ENCODE data around the gene TSTD1. TPM values are rescaled to one million over a fixed set of nuclear protein-coding genes. Genes with fewer than 3 reads are reported as not detected.

TSTD1 gene
- total RNA-seq, 1 donor from 2014 or later, result 70.2 TPM

DNA sequence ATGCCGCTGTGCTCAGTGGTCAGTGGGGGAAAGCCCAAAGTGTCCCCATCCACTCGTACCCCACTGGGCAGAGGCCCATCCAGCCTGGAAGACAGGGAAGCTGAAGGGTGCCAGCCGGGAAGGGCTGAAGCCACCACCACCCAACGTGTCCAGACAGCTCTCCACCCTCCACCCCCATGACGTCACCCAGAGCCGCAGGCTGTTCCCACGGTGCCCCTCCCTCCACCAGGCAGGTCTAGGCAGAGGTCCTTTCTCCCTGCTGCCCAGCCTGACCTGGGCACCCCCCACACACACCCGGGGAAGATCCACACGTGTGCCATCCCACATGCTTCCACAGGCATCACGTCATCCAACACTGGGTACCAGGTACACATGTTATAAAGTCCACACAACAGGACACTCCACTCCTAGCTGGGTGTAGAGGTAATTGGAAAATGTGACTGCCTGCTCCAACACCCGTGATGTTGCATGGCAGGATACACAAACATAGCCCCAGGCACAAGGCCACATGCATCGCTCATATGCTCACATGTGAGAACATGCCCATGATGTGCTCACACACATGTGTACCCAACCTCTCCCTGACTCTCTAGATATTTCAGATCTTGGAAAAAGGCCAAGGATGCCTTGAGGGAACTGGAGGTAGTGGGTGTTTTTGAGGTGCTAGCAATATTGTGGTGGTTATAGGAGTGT is 36.1 kb upstream of the TSTD1 start:
- Mint-ChIP-seq H3K27me3 (peaks cover 2% of the 10 kb centered on the region), H3K4me1 (peaks cover 17% of the 10 kb centered on the region), H3K9me3 (no peaks in the 10 kb centered on the region), H3K36me3 (ENCODE audit: low read depth) (peaks cover under 1% of the 10 kb centered on the region), H3K4me3 (no peak overlapping the region), H3K27ac (no peak overlapping the region)
- DNase-seq (no peak), ATAC-seq (ENCODE audit: low read depth) (no peak)
- ChIA-PET POLR2A (no interaction called here), CTCF (interaction anchor here (1.6 kb wide), 1 partner anchor 23 kb away, joined by 8 read pairs; no protein-coding TSS in a partner anchor)
- intact Hi-C loops (cut with micrococcal nuclease), result no loop called here
- TF ChIP-seq CTCF (IDR thresholded peaks at IDR 0.05), result no peak

GRCh38 chr1:161073474-161074121 is 34.8 kb upstream of the TSTD1 start:
- no peak for ATAC-seq (ENCODE audit: low read depth)
- POLR2A ChIA-PET, result interaction anchor here (9.8 kb wide), 1 partner anchor 28 kb away, joined by 285 read pairs; the partner anchor contains the start of gene USF1
- H3K4me3 Mint-ChIP-seq, result no peak overlapping the region
- no peak for DNase-seq
- H3K9me3 Mint-ChIP-seq, result no peaks in the 10 kb centered on the region
- TF ChIP-seq CTCF (IDR thresholded peaks at IDR 0.05), result no peak
- H3K27ac Mint-ChIP-seq, result no peak overlapping the region
- H3K4me1 Mint-ChIP-seq, result peaks cover 23% of the 10 kb centered on the region
- H3K36me3 Mint-ChIP-seq (ENCODE audit: low read depth), result peaks cover 11% of the 10 kb centered on the region
- no peaks in the 10 kb centered on the region for H3K27me3 Mint-ChIP-seq
- CTCF ChIA-PET, result interaction anchor here (1.6 to 4.6 kb wide), 2 partner anchors 24 to 76 kb away, joined by 8 to 18 read pairs; no protein-coding TSS in a partner anchor
- intact Hi-C loops (cut with micrococcal nuclease), result no loop called here

GRCh38 chr1:161072751-161073449 is 34.1 kb upstream of the TSTD1 start:
- no peak for TF ChIP-seq CTCF (IDR thresholded peaks at IDR 0.05)
- H3K27me3 Mint-ChIP-seq, result no peaks in the 10 kb centered on the region
- peaks cover 29% of the 10 kb centered on the region for H3K4me1 Mint-ChIP-seq
- ChIA-PET CTCF (interaction anchor here (1.6 to 6.2 kb wide), 6 partner anchors 20 to 75 kb away, joined by 3 to 95 read pairs (median 12); partner anchors contain the start of genes KLHDC9, NIT1 and PFDN2), POLR2A (interaction anchor here (1.0 to 9.8 kb wide), 3 partner anchors 24 to 109 kb away, joined by 3 to 285 read pairs (median 4); partner anchors contain the start of gene USF1)
- ATAC-seq (ENCODE audit: low read depth), result no peak
- no peak overlapping the region for H3K4me3 Mint-ChIP-seq
- no peak for DNase-seq
- no peaks in the 10 kb centered on the region for H3K9me3 Mint-ChIP-seq
- intact Hi-C loops (cut with micrococcal nuclease), result loop anchor here (1.0 kb wide), 1 partner anchor 309 kb away; no protein-coding TSS in a partner anchor
- H3K36me3 Mint-ChIP-seq (ENCODE audit: low read depth), result peaks cover 17% of the 10 kb centered on the region
- no peak overlapping the region for H3K27ac Mint-ChIP-seq

GRCh38 chr1:161071886-161072371 is 33.2 kb upstream of the TSTD1 start:
- Mint-ChIP-seq H3K27me3 (no peaks in the 10 kb centered on the region), H3K9me3 (no peaks in the 10 kb centered on the region), H3K36me3 (ENCODE audit: low read depth) (peaks cover 23% of the 10 kb centered on the region), H3K27ac (peak overlapping the region; percentile 62), H3K4me1 (peaks cover 39% of the 10 kb centered on the region), H3K4me3 (no peak overlapping the region)
- no peak for DNase-seq
- CTCF ChIA-PET, result interaction anchor here (0.5 to 6.2 kb wide), 13 partner anchors 19 to 78 kb away, joined by 3 to 95 read pairs (median 5); partner anchors contain the start of genes DEDD, KLHDC9, NIT1 and PFDN2
- TF ChIP-seq CTCF (IDR thresholded peaks at IDR 0.05), result peak; percentile 46
- POLR2A ChIA-PET, result interaction anchor here (0.5 to 9.8 kb wide), 8 partner anchors 25 to 110 kb away, joined by 3 to 285 read pairs (median 4); partner anchors contain the start of genes DEDD, KLHDC9, NIT1 and PFDN2
- peak; percentile 16 for ATAC-seq (ENCODE audit: low read depth)
- intact Hi-C loops (cut with micrococcal nuclease), result loop anchor here (1.0 kb wide), 1 partner anchor 310 kb away; no protein-coding TSS in a partner anchor

Data from activated B cell treated with CpG ODN at 0.5 μM for 24 hours (primary cell).